ENCODE results near the gene FAM9C.
"Not testable (repeated sequence)": the region's sequence is repeated elsewhere in the genome, so short reads cannot be mapped to it uniquely, and the experiment has no call there.

The FAM9C gene

GRCh38 chrX:13064599-13065143, 20.3 kb upstream of the FAM9C start:
- peak; percentile 94 for DNase-seq (ENCODE audit: low read depth)
- no peak for TF ChIP-seq CTCF (conservative IDR thresholded peaks at IDR 0.05; ENCODE audit: control insufficient read depth, insufficient read depth, low read depth, low read length)

GRCh38 chrX:13063124-13063523, 18.7 kb upstream of the FAM9C start:
- not testable (repeated sequence) for DNase-seq (ENCODE audit: low read depth); H3K4me3 ChIP-seq (ENCODE audit: control insufficient read depth, low read depth, low read length)

More at GRCh38 chrX:13064599-13065143, 20.3 kb upstream of the FAM9C start:
- H3K4me3 ChIP-seq (ENCODE audit: control insufficient read depth, low read depth, low read length): no peak overlapping the region

DNA sequence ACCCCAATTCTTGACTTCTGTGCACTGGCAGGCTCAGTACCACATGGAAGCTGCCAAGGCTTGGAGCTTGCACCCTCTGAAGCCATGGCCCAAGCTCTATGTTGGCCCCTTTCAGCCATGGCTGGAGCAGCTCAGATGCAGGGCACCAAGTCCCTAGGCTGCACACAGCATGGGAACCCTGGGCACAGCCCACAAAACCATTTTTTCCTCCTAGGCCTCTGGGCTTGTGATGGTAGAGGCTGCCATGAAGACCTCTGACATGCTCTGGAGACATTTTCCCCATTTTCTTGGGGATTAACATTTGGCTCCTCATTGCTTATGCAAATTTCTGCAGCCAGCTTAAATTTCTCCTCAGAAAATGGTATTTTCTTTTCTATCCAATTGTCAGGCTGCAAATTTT, 17.9 kb upstream of the FAM9C start:
- not testable (repeated sequence) for DNase-seq (ENCODE audit: low read depth); H3K4me3 ChIP-seq (ENCODE audit: control insufficient read depth, low read depth, low read length)

GRCh38 chrX:13061215-13061708, 16.8 kb upstream of the FAM9C start:
- H3K4me3 ChIP-seq (ENCODE audit: control insufficient read depth, low read depth, low read length); DNase-seq (ENCODE audit: low read depth): not testable (repeated sequence)

DNA sequence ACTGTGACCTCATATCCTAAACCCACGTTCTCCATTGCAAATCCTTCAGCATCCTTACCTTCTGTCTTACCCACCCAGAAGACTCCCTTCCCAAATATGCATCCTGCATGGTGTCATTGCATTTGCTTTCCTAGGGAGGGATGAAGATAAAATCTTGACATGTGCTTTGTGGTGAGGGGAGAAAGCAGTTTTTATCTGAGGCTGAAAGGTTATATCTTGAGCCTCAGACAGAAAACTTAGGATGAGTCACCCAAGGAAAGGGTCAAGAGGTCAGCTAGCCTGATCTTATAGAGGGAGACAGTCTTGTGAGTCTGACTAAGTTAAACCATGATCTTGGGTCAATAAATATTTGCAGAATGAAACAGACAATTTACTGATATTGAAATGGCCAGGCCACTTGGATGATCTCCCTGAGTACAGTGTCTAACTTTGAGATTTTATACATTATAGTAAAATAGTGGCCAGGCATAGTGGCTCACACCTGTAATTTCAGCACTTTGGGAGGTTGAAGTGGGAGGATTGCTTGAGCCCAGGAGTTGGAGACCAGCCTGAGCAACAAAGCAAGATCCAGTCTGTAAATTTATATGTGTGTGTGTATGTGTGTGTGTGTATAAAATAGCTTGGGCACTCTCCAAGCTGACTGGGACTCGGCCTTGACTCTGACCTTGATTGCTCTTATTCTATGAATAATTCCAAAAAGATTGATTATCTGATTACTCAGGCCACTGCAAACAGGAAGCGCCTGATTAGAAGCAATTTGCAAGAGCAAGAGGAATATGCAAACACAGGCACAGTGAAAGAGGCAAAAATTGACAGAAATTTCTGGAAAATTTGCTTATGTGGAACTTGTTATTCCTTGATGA, 15.4 kb upstream of the FAM9C start:
- no peak overlapping the region for H3K4me3 ChIP-seq (ENCODE audit: control insufficient read depth, low read depth, low read length)
- no peak for TF ChIP-seq CTCF (conservative IDR thresholded peaks at IDR 0.05; ENCODE audit: control insufficient read depth, insufficient read depth, low read depth, low read length)
- peak; percentile 86 for DNase-seq (ENCODE audit: low read depth)

DNA sequence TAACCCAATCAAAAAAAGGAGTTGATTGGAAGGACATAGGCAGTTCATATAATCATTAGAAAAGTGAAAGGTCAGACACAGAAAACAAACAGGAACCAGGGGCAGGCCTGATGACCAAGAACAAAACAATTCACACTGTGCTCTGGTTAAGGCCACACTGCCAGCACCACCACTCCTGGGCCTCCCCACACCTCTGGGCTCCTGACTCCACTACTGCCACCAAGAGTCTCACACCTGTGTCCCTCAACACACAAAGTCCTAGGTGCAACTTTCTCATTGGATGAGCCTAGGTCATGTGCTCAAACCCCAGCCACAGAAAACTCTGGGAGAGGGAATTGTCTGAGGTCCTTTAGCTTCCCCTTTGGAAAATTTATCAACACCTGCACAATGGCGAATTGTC, 11.1 kb upstream of the FAM9C start:
- H3K4me3 ChIP-seq (ENCODE audit: control insufficient read depth, low read depth, low read length): no peak overlapping the region
- no peak for DNase-seq (ENCODE audit: low read depth)
- no peak for TF ChIP-seq CTCF (conservative IDR thresholded peaks at IDR 0.05; ENCODE audit: control insufficient read depth, insufficient read depth, low read depth, low read length)

DNA sequence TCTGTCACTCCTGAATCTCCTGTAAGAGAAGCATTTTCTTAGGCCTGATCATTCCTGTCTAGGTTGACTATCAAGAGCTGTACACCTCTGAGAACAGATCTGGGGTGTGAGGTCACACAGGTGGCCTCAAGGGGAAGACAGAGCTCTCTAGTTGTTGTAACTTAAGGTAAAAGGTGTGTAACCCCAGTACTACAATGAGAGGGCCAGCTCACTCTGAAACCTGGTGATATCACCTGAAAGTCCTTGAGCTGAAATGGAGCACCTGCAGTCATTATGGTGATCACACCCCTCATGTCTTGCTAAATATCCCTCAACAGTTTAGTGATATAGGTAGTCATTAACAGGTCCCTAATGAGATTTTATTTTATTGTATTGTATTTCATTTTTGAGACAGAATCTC, 8.8 kb upstream of the FAM9C start:
- no peak for DNase-seq (ENCODE audit: low read depth)
- no peak for TF ChIP-seq CTCF (conservative IDR thresholded peaks at IDR 0.05; ENCODE audit: control insufficient read depth, insufficient read depth, low read depth, low read length)
- no peak overlapping the region for H3K4me3 ChIP-seq (ENCODE audit: control insufficient read depth, low read depth, low read length)

DNA sequence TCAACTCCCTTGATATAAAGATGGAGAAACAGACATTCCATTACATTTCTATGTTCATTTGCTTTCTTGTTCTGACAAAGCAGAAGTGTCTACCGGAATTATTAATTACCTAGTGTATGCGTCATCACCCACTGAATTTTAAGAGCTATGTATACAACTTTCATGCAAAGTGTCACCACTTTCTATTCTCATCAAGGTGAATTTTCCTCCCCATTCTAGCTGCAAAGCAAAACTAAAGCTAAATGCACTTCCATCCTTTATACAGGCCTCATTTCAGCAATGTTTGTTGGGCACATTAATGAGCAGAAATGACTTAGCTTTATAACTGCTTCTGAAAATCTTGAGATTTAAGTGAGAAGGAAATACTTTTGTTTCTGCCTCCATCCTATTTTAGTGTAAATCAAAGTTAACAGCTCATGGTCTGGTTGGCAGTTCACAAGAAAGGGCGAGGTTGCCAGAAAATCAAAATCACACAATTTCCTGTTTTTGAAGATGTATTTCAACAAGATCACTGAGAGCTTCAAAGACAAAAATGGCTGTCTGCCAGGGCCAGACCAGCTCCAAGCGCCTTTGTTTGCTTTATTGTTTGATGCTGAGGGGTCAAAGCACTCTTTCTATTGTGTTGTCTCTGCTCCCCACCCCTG, 7.2 kb upstream of the FAM9C start:
- TF ChIP-seq CTCF (conservative IDR thresholded peaks at IDR 0.05; ENCODE audit: control insufficient read depth, insufficient read depth, low read depth, low read length): no peak
- DNase-seq (ENCODE audit: low read depth): no peak
- no peak overlapping the region for H3K4me3 ChIP-seq (ENCODE audit: control insufficient read depth, low read depth, low read length)
